Activated CD4-positive, alpha-beta T cell treated with anti-CD3 and anti-CD28 coated beads for 36 hours (primary cell): ENCODE measurements around the gene GJB5. TPM values are rescaled to one million over a fixed set of nuclear protein-coding genes. Genes with fewer than 3 reads are reported as not detected.
"Not testable (repeated sequence)": the region's sequence is repeated elsewhere in the genome, so short reads cannot be mapped to it uniquely, and the experiment has no call there.

ENCODE experiments used
- ATAC-seq: fragments of 200-7000 bp; cut with Tn5 transposase; one replicate; pipeline ENCODE4 v1.10.0; 2021; ENCODE audit warnings: mild to moderate bottlenecking, moderate library complexity
- CTCF ChIA-PET: fragments of 350-600 bp; sonication (Branson Sonifier 250); formaldehyde crosslinking; loops from one replicate; lab custom pipeline; 2021; ENCODE audit warnings: antibody characterized with exemption; lab: Charles Lee
- POLR2A ChIA-PET: fragments of 350-600 bp; sonication (Branson Sonifier 250); formaldehyde crosslinking; loops from one replicate; lab custom pipeline; 2021; ENCODE audit warnings: antibody characterized with exemption, inconsistent platforms; lab: Charles Lee
- DNase-seq: peaks from one replicate; pipeline ENCODE4 v3.0.0-alpha.2; 2020
- H3K27ac Mint-ChIP-seq: one replicate; pipeline ENCODE4 v1.8.0; 2021; ENCODE audit warnings: mixed read lengths
- H3K27me3 Mint-ChIP-seq: one replicate; pipeline ENCODE4 v1.8.0; 2021; ENCODE audit warnings: mixed read lengths
- H3K36me3 Mint-ChIP-seq: one replicate; pipeline ENCODE4 v1.8.0; 2021; ENCODE audit warnings: low read depth, mixed read lengths
- H3K4me1 Mint-ChIP-seq: one replicate; pipeline ENCODE4 v1.8.0; 2021; ENCODE audit warnings: mixed read lengths
- H3K4me3 Mint-ChIP-seq: one replicate; pipeline ENCODE4 v1.8.0; 2021; ENCODE audit warnings: mild to moderate bottlenecking, moderate library complexity, mixed read lengths
- H3K9me3 Mint-ChIP-seq: one replicate; pipeline ENCODE4 v1.8.0; 2021; ENCODE audit warnings: low read depth, mixed read lengths
- intact Hi-C, 2 experiments: fragments of 100-400 bp; cut with DNase I in 1 of 2; cut with micrococcal nuclease in 1 of 2; formaldehyde crosslinking; loops; one replicate each; pipeline versions ENCODE4 v1.14.2 to v1.15.1; 2022 to 2024; cut with DNase I, micrococcal nuclease
- total RNA-seq, 2 experiments: library from RNA; stranded (reverse); gene quantifications; one replicate each; pipeline ENCODE4 v1.2.3, GENCODE V29; 2021

The GJB5 gene
- total RNA-seq, 2 experiments from 2014 or later = not detected

GRCh38 chr1:34761176-34761761 is 6.4 kb downstream of the GJB5 start:
- H3K4me3 Mint-ChIP-seq = no peak overlapping the region
- intact Hi-C loops = no loop called here

GRCh38 chr1:34761776-34762307 is 7.0 kb downstream of the GJB5 start:
- intact Hi-C loops = no loop called here
- no peaks in the 10 kb centered on the region for H3K27me3 Mint-ChIP-seq
- no peaks in the 10 kb centered on the region for H3K9me3 Mint-ChIP-seq
- POLR2A ChIA-PET = no interaction called here
- H3K27ac Mint-ChIP-seq = no peak overlapping the region
- DNase-seq = no peak
- no peaks in the 10 kb centered on the region for H3K4me1 Mint-ChIP-seq
- CTCF ChIA-PET = no interaction called here
- H3K4me3 Mint-ChIP-seq = no peak overlapping the region
- no peak for ATAC-seq
- no peaks in the 10 kb centered on the region for H3K36me3 Mint-ChIP-seq

More at GRCh38 chr1:34761176-34761761, 6.4 kb downstream of the GJB5 start:
- ChIA-PET POLR2A (no interaction called here), CTCF (no interaction called here)
- H3K36me3 Mint-ChIP-seq = no peaks in the 10 kb centered on the region
- no peaks in the 10 kb centered on the region for H3K9me3 Mint-ChIP-seq
- H3K27ac Mint-ChIP-seq = no peak overlapping the region
- no peak for ATAC-seq
- no peaks in the 10 kb centered on the region for H3K4me1 Mint-ChIP-seq
- H3K27me3 Mint-ChIP-seq = no peaks in the 10 kb centered on the region
- no peak for DNase-seq

DNA sequence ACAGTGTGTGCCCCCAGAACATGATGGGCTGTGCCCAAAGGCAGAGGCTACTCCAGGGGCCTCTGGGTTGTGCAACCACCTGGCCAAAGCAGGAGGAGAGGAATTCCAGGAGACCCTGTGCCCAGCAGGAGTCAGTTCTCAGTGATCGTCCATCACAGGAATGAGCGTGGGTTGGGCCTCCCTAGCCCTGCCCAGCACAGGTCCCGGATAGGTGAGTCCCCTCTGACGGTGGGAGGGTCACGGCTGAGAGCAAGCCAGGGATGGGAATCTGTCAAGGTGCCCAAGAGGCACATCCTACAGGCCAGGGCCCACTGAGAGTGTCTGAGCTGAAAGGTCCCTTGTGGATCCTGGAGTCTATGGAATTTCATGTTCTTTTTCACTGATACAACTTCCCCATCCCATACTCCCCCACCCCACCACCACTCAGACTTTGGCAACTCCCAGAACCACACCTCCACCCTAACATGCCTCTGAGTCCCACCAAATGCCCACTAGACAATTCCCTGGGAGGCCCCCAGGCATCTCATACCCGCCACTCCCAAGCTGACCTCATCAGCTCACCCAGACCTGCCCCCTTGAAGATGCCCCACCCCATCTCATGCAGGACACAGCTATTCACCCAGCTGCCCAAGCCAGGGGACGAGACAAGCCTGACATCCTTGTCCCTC is 7.8 kb downstream of the GJB5 start:
- no peak for DNase-seq
- Mint-ChIP-seq H3K27ac (no peak overlapping the region), H3K4me3 (no peak overlapping the region), H3K36me3 (no peaks in the 10 kb centered on the region), H3K4me1 (no peaks in the 10 kb centered on the region), H3K9me3 (no peaks in the 10 kb centered on the region), H3K27me3 (no peaks in the 10 kb centered on the region)
- no peak for ATAC-seq
- intact Hi-C loops = no loop called here
- ChIA-PET CTCF (no interaction called here), POLR2A (no interaction called here)

DNA sequence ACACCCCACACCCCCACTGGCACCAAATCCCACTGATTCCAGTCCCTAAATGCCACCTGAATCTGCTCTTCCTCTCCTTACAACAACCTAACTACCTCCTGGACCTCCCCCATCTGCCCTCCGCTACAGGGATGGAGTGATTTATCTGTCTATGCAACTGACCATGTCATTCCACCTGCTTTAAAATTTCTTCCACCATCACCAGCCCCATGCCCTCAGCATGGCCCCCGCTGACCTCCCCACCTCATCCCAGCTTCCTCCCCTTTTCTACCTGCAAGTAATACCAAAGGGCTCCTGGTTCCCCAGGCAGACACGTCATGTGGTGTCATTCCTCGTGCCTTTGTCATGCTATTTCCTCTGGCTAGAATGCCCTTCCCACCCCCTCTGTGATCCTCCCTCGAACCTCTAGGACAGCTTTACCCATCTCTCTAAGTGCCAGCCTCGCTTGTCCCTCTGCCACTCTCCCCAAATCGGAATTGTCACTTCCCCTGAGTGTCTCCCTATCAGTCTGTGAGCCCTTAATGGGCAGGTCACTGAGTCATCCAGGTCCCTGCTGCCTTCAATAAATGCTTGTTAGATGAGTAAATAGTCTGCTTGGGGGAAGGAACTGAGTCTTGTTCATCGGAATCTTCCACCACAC is 8.4 kb downstream of the GJB5 start:
- intact Hi-C loops = no loop called here
- ChIA-PET CTCF (no interaction called here), POLR2A (no interaction called here)
- ATAC-seq (no peak), DNase-seq (no peak)
- H3K27me3 Mint-ChIP-seq = no peaks in the 10 kb centered on the region
- no peak overlapping the region for H3K27ac Mint-ChIP-seq
- H3K9me3 Mint-ChIP-seq = no peaks in the 10 kb centered on the region
- no peaks in the 10 kb centered on the region for H3K4me1 Mint-ChIP-seq
- H3K4me3 Mint-ChIP-seq = no peak overlapping the region
- H3K36me3 Mint-ChIP-seq = no peaks in the 10 kb centered on the region

GRCh38 chr1:34768856-34769255 is 14.0 kb downstream of the GJB5 start:
- ChIA-PET POLR2A (no interaction called here), CTCF (no interaction called here)
- intact Hi-C loops = no loop called here
- Mint-ChIP-seq H3K9me3 (no peaks in the 10 kb centered on the region), H3K4me3 (no peak overlapping the region), H3K27me3 (peaks cover 2% of the 10 kb centered on the region), H3K4me1 (no peaks in the 10 kb centered on the region), H3K36me3 (no peaks in the 10 kb centered on the region), H3K27ac (no peak overlapping the region)
- no peak for ATAC-seq
- DNase-seq = no peak

DNA sequence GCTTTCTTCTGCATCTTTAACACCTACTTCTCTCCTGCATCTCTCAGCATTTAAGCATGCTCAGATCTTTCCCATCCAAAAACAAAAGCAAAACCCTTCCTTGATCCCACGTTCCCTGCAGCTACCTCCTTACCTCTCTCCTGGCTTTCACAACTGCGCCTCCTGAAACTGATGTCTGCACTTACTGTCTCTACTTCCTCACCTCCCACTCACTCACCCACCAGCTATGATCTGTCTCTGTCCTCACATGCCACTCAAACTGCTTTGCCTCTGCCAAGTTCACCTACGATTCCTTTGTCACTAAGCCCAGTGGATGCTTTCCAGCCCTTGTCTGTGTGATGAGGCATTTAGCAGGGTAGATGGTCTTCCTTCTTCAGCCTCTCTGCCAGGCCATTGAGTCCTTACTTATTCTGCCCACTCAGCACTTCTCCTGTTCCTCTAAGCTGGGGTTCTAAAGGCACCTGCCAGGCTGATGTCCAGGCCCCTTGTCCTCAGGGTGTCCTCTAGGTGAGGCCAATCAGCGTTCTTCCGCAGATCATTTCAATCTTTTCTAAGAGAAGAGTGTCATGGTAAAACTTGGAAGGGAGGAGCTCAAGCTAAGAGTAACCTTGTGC is 16.2 kb downstream of the GJB5 start:
- Mint-ChIP-seq H3K36me3 (no peaks in the 10 kb centered on the region), H3K4me1 (no peaks in the 10 kb centered on the region), H3K27ac (no peak overlapping the region), H3K9me3 (no peaks in the 10 kb centered on the region), H3K27me3 (peaks cover 2% of the 10 kb centered on the region), H3K4me3 (no peak overlapping the region)
- POLR2A ChIA-PET = no interaction called here
- CTCF ChIA-PET = no interaction called here
- no peak for ATAC-seq
- no peak for DNase-seq
- intact Hi-C loops = no loop called here

DNA sequence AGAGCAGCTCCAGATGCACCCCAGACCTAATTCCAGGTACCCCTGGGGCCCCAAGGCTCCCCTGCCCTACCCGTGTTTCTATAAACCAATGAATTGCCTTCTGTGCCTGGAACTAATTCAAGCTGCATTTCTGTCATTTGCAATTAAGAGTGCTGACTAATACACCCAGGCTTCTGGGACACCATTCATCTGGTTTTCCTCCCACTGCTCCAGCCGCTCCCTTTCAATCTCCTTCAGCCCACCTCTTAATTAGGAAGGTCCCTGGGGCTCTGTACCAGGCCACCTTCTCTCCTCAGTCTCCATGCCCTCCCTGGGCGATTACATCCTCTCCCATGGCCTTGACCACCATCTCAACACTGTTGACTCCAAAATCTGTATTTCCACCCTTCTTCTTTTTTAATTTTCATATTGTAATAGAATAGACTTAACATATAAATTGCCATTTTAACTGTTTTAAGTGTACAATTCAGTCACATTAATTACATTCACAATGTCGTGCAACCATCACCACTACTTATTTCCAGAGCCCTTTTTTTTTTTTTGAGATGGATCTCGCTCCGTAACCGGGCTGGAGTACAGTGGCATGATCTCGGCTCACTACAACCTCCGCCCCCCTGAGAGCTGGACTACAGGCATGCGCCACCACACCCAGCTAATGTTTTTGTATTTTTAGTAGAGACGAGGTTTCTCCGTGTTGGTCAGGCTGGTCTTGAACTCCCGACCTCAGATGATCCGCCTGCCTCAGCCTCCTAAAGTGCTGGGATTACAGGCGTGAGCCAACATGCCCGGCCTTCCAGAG is 16.9 kb downstream of the GJB5 start:
- intact Hi-C loops = no loop called here
- DNase-seq (no peak), ATAC-seq (no peak)
- ChIA-PET POLR2A (no interaction called here), CTCF (no interaction called here)
- Mint-ChIP-seq H3K4me3 (no peak overlapping the region), H3K36me3 (no peaks in the 10 kb centered on the region), H3K27ac (no peak overlapping the region), H3K4me1 (no peaks in the 10 kb centered on the region), H3K27me3 (peaks cover 2% of the 10 kb centered on the region), H3K9me3 (no peaks in the 10 kb centered on the region)

GRCh38 chr1:34773114-34773513 is 18.3 kb downstream of the GJB5 start:
- CTCF ChIA-PET, DNase-seq, intact Hi-C loops, H3K27ac Mint-ChIP-seq, POLR2A ChIA-PET, H3K27me3 Mint-ChIP-seq, H3K9me3 Mint-ChIP-seq, H3K4me3 Mint-ChIP-seq, H3K4me1 Mint-ChIP-seq, H3K36me3 Mint-ChIP-seq, ATAC-seq: not testable (repeated sequence)

- ChIA-PET CTCF (no interaction called here), POLR2A (no interaction called here)
- ATAC-seq = no peak
- H3K36me3 Mint-ChIP-seq = no peaks in the 10 kb centered on the region
- H3K27me3 Mint-ChIP-seq = peaks cover 8% of the 10 kb centered on the region
- H3K4me1 Mint-ChIP-seq = no peaks in the 10 kb centered on the region
- H3K27ac Mint-ChIP-seq = no peak overlapping the region
- H3K4me3 Mint-ChIP-seq = no peak overlapping the region
- no peak for DNase-seq
- H3K9me3 Mint-ChIP-seq = no peaks in the 10 kb centered on the region
- intact Hi-C loops = no loop called here
Observed at GRCh38 chr1:34774957-34775356, 20.1 kb downstream of the GJB5 start.

- H3K4me1 Mint-ChIP-seq = peaks cover 1% of the 10 kb centered on the region
- ATAC-seq (no peak), DNase-seq (no peak)
- H3K4me3 Mint-ChIP-seq = no peak overlapping the region
- ChIA-PET POLR2A (no interaction called here), CTCF (interaction anchor here (0.6 to 1.1 kb wide), 2 partner anchors 9 to 147 kb away, joined by 3 read pairs; no protein-coding TSS in a partner anchor)
- no peak overlapping the region for H3K27ac Mint-ChIP-seq
- intact Hi-C loops = no loop called here
- H3K9me3 Mint-ChIP-seq = no peaks in the 10 kb centered on the region
- H3K36me3 Mint-ChIP-seq = no peaks in the 10 kb centered on the region
- H3K27me3 Mint-ChIP-seq = peaks cover 13% of the 10 kb centered on the region
Observed at GRCh38 chr1:34776911-34777310, 22.1 kb downstream of the GJB5 start.
